ENCODE results near the gene C11orf58.
A peak's percentile ranks its signal among the peaks of the same experiment; 100 is the strongest.

Gene C11orf58

GRCh38 chr11:16774936-16775613, 36.6 kb downstream of the C11orf58 start:
- no peak for DNase-seq
- no peak for TF ChIP-seq GATA1 (IDR thresholded peaks at IDR 0.05; ENCODE audit: low read depth, low read length)
- no peak for TF ChIP-seq POLR2A (IDR thresholded peaks at IDR 0.05; ENCODE audit: low read length)

- no peak for TF ChIP-seq POLR2A (IDR thresholded peaks at IDR 0.05; ENCODE audit: low read length)
- no peak for TF ChIP-seq GATA1 (IDR thresholded peaks at IDR 0.05; ENCODE audit: low read depth, low read length)
- no peak for DNase-seq
Observed at GRCh38 chr11:16775614-16776283, 37.3 kb downstream of the C11orf58 start.

- DNase-seq: no peak
- TF ChIP-seq POLR2A (IDR thresholded peaks at IDR 0.05; ENCODE audit: low read length) (no peak), GATA1 (IDR thresholded peaks at IDR 0.05; ENCODE audit: low read depth, low read length) (no peak)
Observed at GRCh38 chr11:16776711-16777612, 38.5 kb downstream of the C11orf58 start.

- DNase-seq: no peak
- no peak for TF ChIP-seq GATA1 (IDR thresholded peaks at IDR 0.05; ENCODE audit: low read depth, low read length)
- TF ChIP-seq POLR2A (IDR thresholded peaks at IDR 0.05; ENCODE audit: low read length): no peak
Observed at GRCh38 chr11:16777613-16777975, 39.1 kb downstream of the C11orf58 start.

GRCh38 chr11:16778286-16778685, 39.8 kb downstream of the C11orf58 start:
- TF ChIP-seq GATA1 (IDR thresholded peaks at IDR 0.05; ENCODE audit: low read depth, low read length): no peak
- TF ChIP-seq POLR2A (IDR thresholded peaks at IDR 0.05; ENCODE audit: low read length): no peak
- DNase-seq: no peak

GRCh38 chr11:16778876-16779275, 40.4 kb downstream of the C11orf58 start:
- no peak for TF ChIP-seq POLR2A (IDR thresholded peaks at IDR 0.05; ENCODE audit: low read length)
- TF ChIP-seq GATA1 (IDR thresholded peaks at IDR 0.05; ENCODE audit: low read depth, low read length): no peak
- DNase-seq: no peak

- DNase-seq: peak; percentile 23 to 24
- no peak for TF ChIP-seq GATA1 (IDR thresholded peaks at IDR 0.05; ENCODE audit: low read depth, low read length)
Observed at GRCh38 chr11:16779436-16779835, 41.0 kb downstream of the C11orf58 start.

- no peak for DNase-seq
- TF ChIP-seq POLR2A (IDR thresholded peaks at IDR 0.05; ENCODE audit: low read length) (no peak), GATA1 (IDR thresholded peaks at IDR 0.05; ENCODE audit: low read depth, low read length) (no peak)
Observed at GRCh38 chr11:16780146-16780545, 41.7 kb downstream of the C11orf58 start.

- TF ChIP-seq GATA1 (IDR thresholded peaks at IDR 0.05; ENCODE audit: low read depth, low read length) (no peak), POLR2A (IDR thresholded peaks at IDR 0.05; ENCODE audit: low read length) (no peak)
- DNase-seq: no peak
Observed at GRCh38 chr11:16780698-16781550, 42.5 kb downstream of the C11orf58 start.

GRCh38 chr11:16781936-16782919, 43.8 kb downstream of the C11orf58 start:
- DNase-seq: no peak
- TF ChIP-seq POLR2A (IDR thresholded peaks at IDR 0.05; ENCODE audit: low read length): no peak

- no peak for DNase-seq
- no peak for TF ChIP-seq GATA1 (IDR thresholded peaks at IDR 0.05; ENCODE audit: low read depth, low read length)
- no peak for TF ChIP-seq POLR2A (IDR thresholded peaks at IDR 0.05; ENCODE audit: low read length)
Observed at GRCh38 chr11:16783321-16783801, 44.9 kb downstream of the C11orf58 start.

- TF ChIP-seq POLR2A (IDR thresholded peaks at IDR 0.05; ENCODE audit: low read length): no peak
- TF ChIP-seq GATA1 (IDR thresholded peaks at IDR 0.05; ENCODE audit: low read depth, low read length): no peak
- DNase-seq: no peak
Observed at GRCh38 chr11:16784097-16784496, 45.6 kb downstream of the C11orf58 start.
